SK-N-MC (cell line): ENCODE data around the gene CMIP.

Experiments
- DNase-seq: peaks from one replicate; pipeline ENCODE4 v3.0.0-alpha.2; 2011; ENCODE audit warnings: low read depth, low spot score
- H3K27ac ChIP-seq: fragments of 200-600 bp; sonication (generic); 2 replicates; pipeline ENCODE4 v1.5.1; 2016; ENCODE audit warnings: mixed run types
- H3K36me3 ChIP-seq: fragments of 200-600 bp; sonication (generic); 2 replicates; pipeline ENCODE4 v1.6.1; 2017; ENCODE audit warnings: antibody characterized with exemption, low read length, mixed read lengths; ENCODE audit not compliant: insufficient read depth
- H3K4me3 ChIP-seq: fragments of 200-600 bp; sonication (generic); 2 replicates; pipeline ENCODE4 v1.5.1; 2016
- H3K9ac ChIP-seq: fragments of 200-600 bp; sonication (generic); 2 replicates; pipeline ENCODE4 v1.8.0; 2017; ENCODE audit warnings: mixed run types, mixed read lengths; ENCODE audit not compliant: insufficient read length
- H3K9me3 ChIP-seq: fragments of 200-600 bp; sonication (generic); 2 replicates; pipeline ENCODE4 v1.6.1; 2017; ENCODE audit warnings: low read depth, mild to moderate bottlenecking, antibody characterized with exemption, low read length, moderate library complexity, mixed read lengths
- EZH2 ChIP-seq: fragments of 200-600 bp; sonication (generic); IDR thresholded peaks from one replicate; pipeline ENCODE4 v1.6.1; 2017; ENCODE audit warnings: antibody characterized with exemption
- FOXP2 ChIP-seq: optimal IDR thresholded peaks from 2 replicates; pipeline ENCODE3; 2011; ENCODE audit warnings: mild to moderate bottlenecking, moderate library complexity; ENCODE audit not compliant: insufficient read depth; ENCODE audit errors: extremely low read length, control extremely low read depth
- POLR2AphosphoS5 ChIP-seq: IDR thresholded peaks from 2 replicates; pipeline ENCODE4 v1.6.1; 2012; ENCODE audit warnings: mild to moderate bottlenecking, low read depth, low read length, borderline replicate concordance

The CMIP gene

DNA sequence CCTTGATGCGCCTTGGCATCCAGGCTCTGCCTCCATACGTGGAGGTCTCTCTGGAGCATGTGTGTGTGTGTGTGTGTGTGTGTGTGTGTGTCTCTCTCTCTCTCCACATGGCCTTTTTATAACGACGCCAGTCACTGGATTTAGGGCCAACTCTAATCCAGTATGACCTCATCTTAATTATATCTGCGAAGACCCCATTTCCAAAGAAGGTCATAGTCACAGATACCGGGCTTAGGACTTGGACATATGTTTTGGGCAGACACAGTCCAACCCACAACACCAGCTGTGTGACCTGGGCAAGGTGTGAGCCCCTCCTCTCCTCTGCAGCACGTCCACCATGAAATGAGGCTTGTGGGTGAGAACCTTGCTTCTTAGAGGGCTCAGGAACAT, 196.1 kb downstream of the CMIP start:
- DNase-seq, result no peak
- Histone ChIP-seq H3K36me3 (no peaks in the 10 kb centered on the region), H3K9ac (no peak overlapping the region), H3K9me3 (no peaks in the 10 kb centered on the region), H3K27ac (no peak overlapping the region), H3K4me3 (no peak overlapping the region)
- TF ChIP-seq POLR2AphosphoS5 (no peak), FOXP2 (no peak), EZH2 (no peak)

GRCh38 chr16:81641395-81642106, 196.9 kb downstream of the CMIP start:
- no peak overlapping the region for H3K4me3 ChIP-seq
- no peaks in the 10 kb centered on the region for H3K36me3 ChIP-seq
- TF ChIP-seq EZH2 (no peak), POLR2AphosphoS5 (no peak), FOXP2 (no peak)
- H3K27ac ChIP-seq, result no peak overlapping the region
- no peak for DNase-seq
- no peak overlapping the region for H3K9ac ChIP-seq
- H3K9me3 ChIP-seq, result no peaks in the 10 kb centered on the region

- no peaks in the 10 kb centered on the region for H3K36me3 ChIP-seq
- H3K27ac ChIP-seq, result no peak overlapping the region
- no peak for TF ChIP-seq EZH2
- TF ChIP-seq FOXP2, result no peak
- TF ChIP-seq POLR2AphosphoS5, result no peak
- H3K4me3 ChIP-seq, result no peak overlapping the region
- no peak overlapping the region for H3K9ac ChIP-seq
- DNase-seq, result no peak
- H3K9me3 ChIP-seq, result no peaks in the 10 kb centered on the region
These were observed 197.5 kb downstream of the CMIP start for GRCh38 chr16:81642107-81642436.

- TF ChIP-seq FOXP2, result no peak
- no peaks in the 10 kb centered on the region for H3K36me3 ChIP-seq
- no peaks in the 10 kb centered on the region for H3K9me3 ChIP-seq
- H3K9ac ChIP-seq, result no peak overlapping the region
- DNase-seq, result no peak
- H3K4me3 ChIP-seq, result no peak overlapping the region
- H3K27ac ChIP-seq, result no peak overlapping the region
These were observed 198.3 kb downstream of the CMIP start for GRCh38 chr16:81642943-81643342.

GRCh38 chr16:81645266-81645694, 200.7 kb downstream of the CMIP start:
- DNase-seq, result no peak
- no peak for TF ChIP-seq EZH2
- no peak for TF ChIP-seq POLR2AphosphoS5
- TF ChIP-seq FOXP2, result no peak
- H3K27ac ChIP-seq, result no peak overlapping the region
- H3K9me3 ChIP-seq, result no peaks in the 10 kb centered on the region
- H3K4me3 ChIP-seq, result no peak overlapping the region
- no peak overlapping the region for H3K9ac ChIP-seq
- no peaks in the 10 kb centered on the region for H3K36me3 ChIP-seq

DNA sequence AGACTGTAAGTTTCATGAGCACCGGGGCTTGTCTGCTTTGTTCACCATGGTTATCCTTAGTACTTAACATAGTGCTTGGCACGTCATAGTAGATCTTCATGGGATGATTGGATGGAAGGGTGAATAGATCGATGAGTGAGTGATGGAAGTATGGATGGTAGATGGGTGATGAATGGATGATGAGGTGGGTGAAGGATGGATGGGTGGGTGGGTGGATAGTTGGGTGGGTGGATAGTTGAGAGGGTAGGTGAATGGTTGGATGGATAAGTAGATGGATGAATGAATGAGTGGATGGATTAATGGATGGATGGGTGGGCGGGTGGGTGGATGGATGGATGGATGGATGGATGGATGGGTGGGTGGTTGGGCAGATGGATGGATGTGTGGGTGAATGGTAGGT, 201.3 kb downstream of the CMIP start:
- H3K27ac ChIP-seq, result no peak overlapping the region
- H3K36me3 ChIP-seq, result no peaks in the 10 kb centered on the region
- no peak overlapping the region for H3K4me3 ChIP-seq
- no peaks in the 10 kb centered on the region for H3K9me3 ChIP-seq
- TF ChIP-seq EZH2 (no peak), FOXP2 (no peak), POLR2AphosphoS5 (no peak)
- no peak for DNase-seq
- no peak overlapping the region for H3K9ac ChIP-seq

DNA sequence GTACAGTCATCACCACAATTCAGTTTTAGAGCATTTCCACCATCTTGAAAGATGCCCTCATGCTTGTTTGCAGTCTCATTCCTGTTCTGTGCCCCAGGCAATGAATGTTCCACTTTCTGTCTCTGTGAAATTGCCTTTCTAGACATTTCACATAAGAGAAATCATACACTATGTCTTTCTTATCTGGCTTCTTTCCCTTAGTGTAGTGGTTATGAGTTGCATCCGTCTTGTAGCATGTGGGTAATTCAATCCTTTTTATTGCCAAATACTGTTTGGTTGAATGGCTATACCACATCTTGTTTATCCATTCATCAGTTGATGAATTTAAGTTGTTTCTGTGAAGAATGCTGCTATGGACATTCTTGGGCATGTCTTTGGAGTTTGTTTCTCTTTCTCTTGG, 202.0 kb downstream of the CMIP start:
- Histone ChIP-seq H3K27ac (no peak overlapping the region), H3K4me3 (no peak overlapping the region), H3K36me3 (no peaks in the 10 kb centered on the region), H3K9me3 (no peaks in the 10 kb centered on the region), H3K9ac (no peak overlapping the region)
- TF ChIP-seq POLR2AphosphoS5 (no peak), EZH2 (no peak), FOXP2 (no peak)
- DNase-seq, result no peak

GRCh38 chr16:81647527-81647926, 202.9 kb downstream of the CMIP start:
- Histone ChIP-seq H3K9ac (no peak overlapping the region), H3K36me3 (no peaks in the 10 kb centered on the region), H3K27ac (no peak overlapping the region), H3K9me3 (no peaks in the 10 kb centered on the region), H3K4me3 (no peak overlapping the region)
- TF ChIP-seq FOXP2 (no peak), EZH2 (no peak), POLR2AphosphoS5 (no peak)
- no peak for DNase-seq

DNA sequence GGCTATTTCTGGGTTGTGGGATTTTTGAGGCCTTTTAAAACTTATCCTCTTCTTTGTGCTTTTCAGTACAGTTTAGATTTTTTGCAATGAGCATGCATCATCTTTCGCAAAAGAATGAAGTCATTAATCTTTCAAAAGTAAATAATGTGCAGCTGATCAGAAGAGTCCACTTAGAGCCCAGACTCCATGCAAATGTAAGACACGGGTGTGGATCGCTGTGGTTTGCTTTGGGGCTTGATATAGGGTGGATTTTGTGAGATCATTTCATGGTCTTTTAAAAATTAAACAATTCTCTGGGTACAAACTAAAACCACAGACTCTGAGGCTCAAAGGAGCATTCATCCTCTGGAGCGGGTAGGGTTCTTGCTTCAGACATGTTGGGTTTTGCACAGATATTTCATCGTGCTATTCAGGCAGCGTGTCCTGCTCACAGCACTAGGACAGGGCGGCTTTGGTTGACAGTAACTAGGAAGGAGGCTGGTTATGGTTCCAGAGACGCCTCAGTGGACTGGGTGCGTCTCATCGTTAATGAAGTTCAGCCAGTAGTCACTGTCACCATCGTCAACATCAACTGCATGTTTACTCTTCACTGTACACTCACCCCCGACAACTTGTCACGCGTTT, 205.1 kb downstream of the CMIP start:
- TF ChIP-seq FOXP2 (no peak), EZH2 (no peak), POLR2AphosphoS5 (no peak)
- H3K9me3 ChIP-seq, result no peaks in the 10 kb centered on the region
- no peak overlapping the region for H3K9ac ChIP-seq
- H3K4me3 ChIP-seq, result no peak overlapping the region
- no peak overlapping the region for H3K27ac ChIP-seq
- H3K36me3 ChIP-seq, result no peaks in the 10 kb centered on the region
- DNase-seq, result no peak
